Endothelial cell of umbilical vein (primary cell): ENCODE results near the gene ZNF764. TPM values are rescaled to one million over a fixed set of nuclear protein-coding genes. Genes with fewer than 3 reads are reported as not detected.

ENCODE experiments used
- BruUV-seq: library from RNA; stranded (reverse); fragments of 400-500 nt; replicated peaks from 2 replicates; lab custom pipeline; 2021; lab: Mats Ljungman, UMichigan
- CTCF ChIA-PET: fragments of 300-600, 350-600 bp; sonication (Branson Sonifier 250); formaldehyde crosslinking; loops from one replicate; lab custom pipeline; 2021; ENCODE audit warnings: antibody characterized with exemption, inconsistent platforms; lab: Charles Lee
- POLR2A ChIA-PET: fragments of 300-600, 350-600 bp; sonication (Branson Sonifier 250); formaldehyde crosslinking; loops from one replicate; lab custom pipeline; 2021; ENCODE audit warnings: antibody characterized with exemption, inconsistent platforms; lab: Charles Lee
- DNase-seq: peaks from one replicate; pipeline ENCODE4 v3.0.0-alpha.2; 2011; ENCODE audit warnings: low read depth, low spot score
- FAIRE-seq: peaks from 2 replicates; lab custom pipeline; 2011; peaks lifted over from hg19 to GRCh38; lab: Jason Lieb, UNC
- H2AFZ ChIP-seq: 2 replicates; pipeline ENCODE4 v1.6.0; 2012; ENCODE audit warnings: low read depth, low read length, control low read depth, inconsistent platforms
- H3K27ac ChIP-seq: 2 replicates; pipeline ENCODE4 v1.5.1; 2011; ENCODE audit warnings: low read depth, mild to moderate bottlenecking, control low read depth, low read length, moderate library complexity; ENCODE audit not compliant: insufficient read depth
- H3K27me3 ChIP-seq, 2 experiments: 2 replicates each; pipeline versions ENCODE4 v1.6.0 to v1.6.1; 2011; ENCODE audit warnings: low read length in 2 of 2, mixed read lengths in 1 of 2; ENCODE audit not compliant: control insufficient read depth in 2 of 2, insufficient read depth in 2 of 2
- H3K36me3 ChIP-seq, 2 experiments: 2 replicates in 1 of 2; 3 replicates in 1 of 2; pipeline ENCODE4 v1.5.1; 2011; ENCODE audit warnings: low read length in 2 of 2, mild to moderate bottlenecking in 1 of 2, moderate library complexity in 1 of 2; ENCODE audit not compliant: control insufficient read depth in 2 of 2, insufficient read depth in 2 of 2; ENCODE audit errors: extremely low read depth in 1 of 2
- H3K4me1 ChIP-seq: 3 replicates; pipeline ENCODE4 v1.5.1; 2011; ENCODE audit warnings: mild to moderate bottlenecking, low read length; ENCODE audit not compliant: control insufficient read depth, insufficient read depth; ENCODE audit errors: extremely low read depth
- H3K4me2 ChIP-seq: 2 replicates; pipeline ENCODE4 v1.6.1; 2011; ENCODE audit warnings: low read length, control low read depth, mixed read lengths; ENCODE audit not compliant: insufficient read depth
- H3K4me3 ChIP-seq, 3 experiments: fragments of 200-600 bp in 1 of 3; sonication (generic), shearing (Covaris generic) in 1 of 3; replicated peaks in 1 of 3; 2 replicates each; pipeline ENCODE4 v1.5.1; 2011 to 2016; ENCODE audit warnings: control low read depth in 3 of 3, low read length in 3 of 3, mild to moderate bottlenecking in 2 of 3, inconsistent platforms in 1 of 3, low read depth in 1 of 3, moderate library complexity in 1 of 3; ENCODE audit not compliant: insufficient read depth in 1 of 3
- H3K79me2 ChIP-seq: 2 replicates; pipeline ENCODE4 v1.6.0; 2012; ENCODE audit warnings: low read length, inconsistent platforms; ENCODE audit not compliant: control insufficient read depth, insufficient read depth
- H3K9ac ChIP-seq: replicated peaks from 2 replicates; pipeline ENCODE3; 2011; ENCODE audit warnings: low read length, control low read depth; ENCODE audit not compliant: insufficient read depth; ENCODE audit errors: extremely low read depth
- H3K9me1 ChIP-seq: replicated peaks from 3 replicates; pipeline ENCODE4 v1.6.0; 2011; ENCODE audit warnings: mild to moderate bottlenecking, low read length; ENCODE audit not compliant: control insufficient read depth, insufficient read depth; ENCODE audit errors: extremely low read depth
- H3K9me3 ChIP-seq: replicated peaks from 2 replicates; pipeline ENCODE4 v1.5.1; 2012; ENCODE audit warnings: low read length, inconsistent platforms; ENCODE audit not compliant: control insufficient read depth, insufficient read depth
- H4K20me1 ChIP-seq: replicated peaks from 2 replicates; pipeline ENCODE3; 2011; ENCODE audit warnings: mild to moderate bottlenecking, low read length; ENCODE audit not compliant: control insufficient read depth, insufficient read depth; ENCODE audit errors: extremely low read depth
- EZH2 ChIP-seq: IDR thresholded peaks from 2 replicates; pipeline ENCODE4 v1.6.1; 2012; ENCODE audit warnings: borderline replicate concordance, low read depth, mild to moderate bottlenecking, moderate library complexity, low read length, inconsistent platforms; ENCODE audit not compliant: severe bottlenecking
- FOS ChIP-seq: IDR thresholded peaks from 2 replicates; pipeline ENCODE4 v1.6.1; 2011; ENCODE audit warnings: mild to moderate bottlenecking, low read length, moderate library complexity, borderline replicate concordance; ENCODE audit not compliant: insufficient read depth
- GATA2 ChIP-seq: IDR thresholded peaks from 2 replicates; pipeline ENCODE4 v1.7.0; 2011; ENCODE audit warnings: low read depth, mild to moderate bottlenecking, moderate library complexity, mixed read lengths, low read length; ENCODE audit not compliant: insufficient read length, insufficient read depth
- JUN ChIP-seq: IDR thresholded peaks from 2 replicates; pipeline ENCODE4 v1.6.1; 2011; ENCODE audit warnings: borderline replicate concordance, low read depth; ENCODE audit not compliant: insufficient read length, insufficient read depth
- MYC ChIP-seq: IDR thresholded peaks from one replicate; pipeline ENCODE4 v1.6.1; 2011; ENCODE audit warnings: mild to moderate bottlenecking, low read depth, low read length
- POLR2A ChIP-seq: IDR thresholded peaks from 2 replicates; pipeline ENCODE4 v1.6.1; 2012; ENCODE audit warnings: low read depth, mild to moderate bottlenecking, control low read depth, low read length
- POLR2AphosphoS5 ChIP-seq: IDR thresholded peaks from 2 replicates; pipeline ENCODE4 v1.6.1; 2012; ENCODE audit warnings: low read depth, mild to moderate bottlenecking, control low read depth, low read length, moderate library complexity; ENCODE audit not compliant: insufficient read depth
- dilution Hi-C: fragments of 300-500 bp; cut with MboI; formaldehyde crosslinking; loops from one replicate; pipeline ENCODE4 v1.15.0; 2019; ENCODE audit warnings: low sequenced_read_pairs; ENCODE audit not compliant: extremely low pct_ligation_motif_present
- intact Hi-C: fragments of 100-400 bp; cut with micrococcal nuclease; formaldehyde crosslinking; loops from one replicate; pipeline ENCODE4 v1.10.0; 2022
- polyA plus RNA-seq, 4 experiments: library from polyadenylated mRNA; depleted of rRNA in 3 of 4; stranded (reverse) in 3 of 4; unstranded in 1 of 4; fragments of >200 nt; gene quantifications; 2 replicates each; pipeline versions ENCODE4 v1.2.1 to v1.2.3, GENCODE V29; 2011 to 2012; ENCODE audit warnings: missing spikeins in 1 of 4
- total RNA-seq: library from RNA; stranded (reverse); gene quantifications from 2 replicates; pipeline ENCODE4 v1.2.3, GENCODE V29; 2021
- TF ChIP-seq, protein P1 (sequence below), 2 donors: IDR thresholded peaks; 1 replicate in 1 of 2; 2 replicates in 1 of 2; pipeline ENCODE4 v1.5.1; 2011; ENCODE audit warnings: low read length in 2 of 2, mild to moderate bottlenecking in 2 of 2, moderate library complexity in 2 of 2, control low read depth in 1 of 2, inconsistent platforms in 1 of 2, low read depth in 1 of 2; ENCODE audit not compliant: insufficient read depth in 1 of 2; ENCODE audit errors: extremely low read depth in 1 of 2
- TF ChIP-seq, protein P2 (sequence below): IDR thresholded peaks from 2 replicates; pipeline ENCODE4 v1.6.1; 2011; ENCODE audit not compliant: insufficient read depth, insufficient read length

The ZNF764 gene
- total and polyA plus RNA-seq, 2 donors (not counting 3 experiments of a cell fraction or from before 2014, with no cell fraction given) = 5.0 to 12.1 TPM

DNA sequence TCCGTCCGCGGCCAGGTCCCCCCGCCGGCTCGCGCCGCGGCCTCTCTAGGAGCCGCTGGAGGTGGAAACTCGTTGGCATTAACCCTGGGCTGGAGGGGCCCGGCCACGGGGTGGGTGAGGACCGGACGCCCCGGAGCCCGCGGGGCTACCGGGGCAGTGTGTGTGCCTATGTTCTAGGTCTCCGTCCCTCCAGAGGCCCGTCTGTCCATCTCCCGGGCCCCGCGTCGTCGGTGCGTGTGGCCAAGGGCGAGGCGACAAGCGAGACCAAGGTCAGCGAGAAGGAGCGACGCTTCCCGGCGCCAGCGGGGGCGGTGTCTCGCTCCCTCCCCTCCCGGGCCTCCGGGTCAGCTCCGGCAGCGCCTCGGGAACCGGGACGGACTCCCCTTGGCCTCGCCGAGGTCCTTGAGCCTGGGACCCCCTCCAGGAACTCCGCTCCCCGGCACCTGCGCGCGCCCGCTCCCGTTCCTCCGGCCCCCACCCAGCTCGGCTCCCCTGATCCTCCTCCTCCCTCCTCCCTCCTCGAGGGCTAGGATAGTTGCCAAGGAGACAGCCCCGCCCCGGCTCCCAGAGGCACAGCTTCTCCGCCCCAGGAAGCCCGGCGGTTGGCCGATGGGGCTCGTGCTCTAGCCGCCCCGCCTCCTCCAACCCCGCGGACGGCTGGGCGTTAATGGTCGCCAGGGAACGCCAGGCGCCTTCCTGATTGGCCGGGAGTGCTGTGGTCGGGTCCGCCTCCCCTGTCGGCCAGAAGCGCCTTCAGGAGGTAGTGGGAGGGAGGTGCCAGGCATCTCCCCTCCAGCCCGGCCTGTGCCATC lies 31.1 kb downstream of the ZNF764 start:
- Histone ChIP-seq H3K9ac (peak overlapping the region; percentile 73), H2AFZ (peak overlapping the region; percentile 79), H3K27ac (peak overlapping the region; percentile 80), H3K36me3 (no peaks in the 10 kb centered on the region), H3K27me3 (no peaks in the 10 kb centered on the region), H3K4me3 (peak overlapping the region; percentile 58 to 67 (median 65)), H4K20me1 (no peaks in the 10 kb centered on the region), H3K9me1 (no peaks in the 10 kb centered on the region), H3K4me2 (peak overlapping the region; percentile 67), H3K4me1 (peaks cover 4% of the 10 kb centered on the region), H3K9me3 (no peaks in the 10 kb centered on the region), H3K79me2 (no peaks in the 10 kb centered on the region)
- FAIRE-seq = peak; percentile 98
- ChIA-PET CTCF (interaction anchor here (0.8 to 1.4 kb wide), 9 partner anchors 9 to 80 kb away, joined by 3 to 14 read pairs (median 4); partner anchors contain the start of gene ZNF764), POLR2A (interaction anchor here (1.1 kb wide), 1 partner anchor 31 kb away, joined by 4 read pairs; the partner anchor contains the start of gene ZNF764)
- dilution Hi-C loops (no loop called here), intact Hi-C loops (loop anchor here (1.0 to 5.0 kb wide), 9 partner anchors 31 to 170 kb away; partner anchors contain the start of genes DCTPP1, FBRS, SRCAP and ZNF688)
- no TSS peak for BruUV-seq
- TF ChIP-seq JUN (no peak), GATA2 (no peak), POLR2AphosphoS5 (peak; percentile 44), FOS (no peak), EZH2 (no peak), MYC (no peak), POLR2A (peak; percentile 58)
- TF ChIP-seq, protein P1, sequence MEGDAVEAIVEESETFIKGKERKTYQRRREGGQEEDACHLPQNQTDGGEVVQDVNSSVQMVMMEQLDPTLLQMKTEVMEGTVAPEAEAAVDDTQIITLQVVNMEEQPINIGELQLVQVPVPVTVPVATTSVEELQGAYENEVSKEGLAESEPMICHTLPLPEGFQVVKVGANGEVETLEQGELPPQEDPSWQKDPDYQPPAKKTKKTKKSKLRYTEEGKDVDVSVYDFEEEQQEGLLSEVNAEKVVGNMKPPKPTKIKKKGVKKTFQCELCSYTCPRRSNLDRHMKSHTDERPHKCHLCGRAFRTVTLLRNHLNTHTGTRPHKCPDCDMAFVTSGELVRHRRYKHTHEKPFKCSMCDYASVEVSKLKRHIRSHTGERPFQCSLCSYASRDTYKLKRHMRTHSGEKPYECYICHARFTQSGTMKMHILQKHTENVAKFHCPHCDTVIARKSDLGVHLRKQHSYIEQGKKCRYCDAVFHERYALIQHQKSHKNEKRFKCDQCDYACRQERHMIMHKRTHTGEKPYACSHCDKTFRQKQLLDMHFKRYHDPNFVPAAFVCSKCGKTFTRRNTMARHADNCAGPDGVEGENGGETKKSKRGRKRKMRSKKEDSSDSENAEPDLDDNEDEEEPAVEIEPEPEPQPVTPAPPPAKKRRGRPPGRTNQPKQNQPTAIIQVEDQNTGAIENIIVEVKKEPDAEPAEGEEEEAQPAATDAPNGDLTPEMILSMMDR (IDR thresholded peaks at IDR 0.05; ENCODE audit: extremely low read depth in 1 of 2, insufficient read depth in 1 of 2, low read depth in 1 of 2, low read length in 2 of 2) = peak; percentile 13 to 56
- TF ChIP-seq, protein P2, sequence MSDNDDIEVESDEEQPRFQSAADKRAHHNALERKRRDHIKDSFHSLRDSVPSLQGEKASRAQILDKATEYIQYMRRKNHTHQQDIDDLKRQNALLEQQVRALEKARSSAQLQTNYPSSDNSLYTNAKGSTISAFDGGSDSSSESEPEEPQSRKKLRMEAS = no peak
- peak; percentile 98 for DNase-seq
